ENCODE measurements around the gene LRRC8B. TPM values are rescaled to one million over a fixed set of nuclear protein-coding genes. Genes with fewer than 3 reads are reported as not detected.

The LRRC8B gene
- total and polyA plus RNA-seq, 2 of the 13 experiments (the other 11 are each of a cell fraction or from before 2014, with no cell fraction given): 4.9 to 7.6 TPM

DNA sequence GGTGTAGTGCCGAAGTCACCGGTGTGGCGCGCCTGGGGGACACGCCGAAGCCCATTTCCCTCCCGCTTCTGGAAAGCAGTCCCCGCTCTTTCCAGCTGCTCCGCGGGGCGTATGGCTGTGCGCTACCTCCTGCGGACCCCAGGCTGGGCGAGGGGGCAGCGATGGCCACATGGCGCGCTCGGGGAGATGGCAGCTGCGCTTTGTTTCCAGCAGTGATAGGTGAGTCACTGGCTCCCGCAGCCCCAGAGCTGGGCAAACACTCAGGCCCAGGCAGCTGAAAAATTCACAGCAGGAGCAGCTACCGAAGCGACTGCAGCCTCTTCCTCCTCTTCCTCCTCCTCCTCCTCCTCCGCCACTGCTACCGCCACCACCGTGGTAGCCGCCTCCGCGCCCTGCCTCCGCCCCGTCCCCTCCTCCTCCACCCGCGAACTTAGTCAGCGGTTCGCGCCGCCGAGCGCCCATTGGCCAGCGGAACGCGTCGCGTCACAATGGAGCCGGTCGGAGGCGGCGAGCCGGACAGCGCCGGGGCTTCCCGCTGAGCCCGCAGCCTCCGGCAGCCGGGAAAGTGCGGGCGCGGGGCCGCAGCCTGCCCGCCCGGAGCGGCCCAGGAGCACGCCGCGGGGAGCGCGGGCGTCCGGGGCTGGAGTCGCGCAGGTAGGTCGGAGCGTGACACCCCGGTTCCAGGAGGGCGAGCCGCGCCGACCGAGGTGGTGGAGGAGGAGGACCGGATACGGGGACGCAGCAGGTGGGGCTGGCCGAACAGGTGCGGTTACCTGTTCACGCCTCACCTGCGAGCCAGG lies at the start of gene LRRC8B (continued):
- TF ChIP-seq TBX3 (IDR thresholded peaks at IDR 0.05; ENCODE audit: borderline replicate concordance) (no peak), ZKSCAN5 (CRISPR knock-in tag; IDR thresholded peaks at IDR 0.05) (no peak), RORA (CRISPR knock-in tag; IDR thresholded peaks at IDR 0.05) (no peak), ZNF589 (CRISPR knock-in tag; conservative IDR thresholded peaks at IDR 0.05) (0 out of 2 replicates have a peak, but pooled peaks have one; percentile 11), HES4 (CRISPR knock-in tag; IDR thresholded peaks at IDR 0.05; ENCODE audit: borderline replicate concordance) (peak; percentile 46; the same call in 1 of the 2 replicates), SMAD3 (CRISPR knock-in tag; IDR thresholded peaks at IDR 0.05) (0 out of 2 replicates have a peak, but pooled peaks have one; percentile 44), ERF (CRISPR knock-in tag; IDR thresholded peaks at IDR 0.05) (peak; percentile 33), HNRNPK (IDR thresholded peaks at IDR 0.05; ENCODE audit: low read depth, low read length, poor library complexity, severe bottlenecking) (peak; percentile 41), ZNF337 (CRISPR knock-in tag; IDR thresholded peaks at IDR 0.05; ENCODE audit: borderline replicate concordance, low read depth) (no peak), ZNF468 (CRISPR knock-in tag; IDR thresholded peaks at IDR 0.05) (no peak; the same call in 1 of the 2 replicates), REPIN1 (CRISPR knock-in tag; IDR thresholded peaks at IDR 0.05; ENCODE audit: borderline replicate concordance, low read depth) (no peak; the same call in 1 of the 2 replicates), MIXL1 (CRISPR knock-in tag; IDR thresholded peaks at IDR 0.05) (no peak), MTA1 (CRISPR knock-in tag; IDR thresholded peaks at IDR 0.05; ENCODE audit: borderline replicate concordance) (peak; percentile 24; the same call in 1 of the 2 replicates), ZNF510 (CRISPR knock-in tag; IDR thresholded peaks at IDR 0.05; ENCODE audit: low read depth) (peak; percentile 74; the same call in 1 of the 2 replicates), KDM4B (CRISPR knock-in tag; IDR thresholded peaks at IDR 0.05) (no peak), REXO4 (CRISPR knock-in tag; IDR thresholded peaks at IDR 0.05; ENCODE audit: borderline replicate concordance) (no peak; the same call in 1 of the 2 replicates), HMG20A (CRISPR knock-in tag; IDR thresholded peaks at IDR 0.05; ENCODE audit: borderline replicate concordance) (no peak), ZNF891 (CRISPR knock-in tag; IDR thresholded peaks at IDR 0.05) (0 out of 2 replicates have a peak, but pooled peaks have one; percentile 19), YY1 (IDR thresholded peaks at IDR 0.05; ENCODE audit: insufficient read depth, insufficient replicate concordance, low read depth, low read length) (peak; percentile 81), FOXO1 (CRISPR knock-in tag; IDR thresholded peaks at IDR 0.05) (no peak), ZNF557 (CRISPR knock-in tag; IDR thresholded peaks at IDR 0.05) (no peak), REL (CRISPR knock-in tag; conservative IDR thresholded peaks at IDR 0.05) (no peak; the same call in 1 of the 2 replicates), SCMH1 (CRISPR knock-in tag; IDR thresholded peaks at IDR 0.05; ENCODE audit: borderline replicate concordance) (no peak), AKAP8 (CRISPR knock-in tag; IDR thresholded peaks at IDR 0.05) (no peak), MIER3 (CRISPR knock-in tag; IDR thresholded peaks at IDR 0.05; ENCODE audit: borderline replicate concordance) (no peak)
- TF ChIP-seq, protein P1, sequence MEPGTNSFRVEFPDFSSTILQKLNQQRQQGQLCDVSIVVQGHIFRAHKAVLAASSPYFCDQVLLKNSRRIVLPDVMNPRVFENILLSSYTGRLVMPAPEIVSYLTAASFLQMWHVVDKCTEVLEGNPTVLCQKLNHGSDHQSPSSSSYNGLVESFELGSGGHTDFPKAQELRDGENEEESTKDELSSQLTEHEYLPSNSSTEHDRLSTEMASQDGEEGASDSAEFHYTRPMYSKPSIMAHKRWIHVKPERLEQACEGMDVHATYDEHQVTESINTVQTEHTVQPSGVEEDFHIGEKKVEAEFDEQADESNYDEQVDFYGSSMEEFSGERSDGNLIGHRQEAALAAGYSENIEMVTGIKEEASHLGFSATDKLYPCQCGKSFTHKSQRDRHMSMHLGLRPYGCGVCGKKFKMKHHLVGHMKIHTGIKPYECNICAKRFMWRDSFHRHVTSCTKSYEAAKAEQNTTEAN (CRISPR knock-in tag; conservative IDR thresholded peaks at IDR 0.05): no peak
- TF ChIP-seq, protein P2, sequence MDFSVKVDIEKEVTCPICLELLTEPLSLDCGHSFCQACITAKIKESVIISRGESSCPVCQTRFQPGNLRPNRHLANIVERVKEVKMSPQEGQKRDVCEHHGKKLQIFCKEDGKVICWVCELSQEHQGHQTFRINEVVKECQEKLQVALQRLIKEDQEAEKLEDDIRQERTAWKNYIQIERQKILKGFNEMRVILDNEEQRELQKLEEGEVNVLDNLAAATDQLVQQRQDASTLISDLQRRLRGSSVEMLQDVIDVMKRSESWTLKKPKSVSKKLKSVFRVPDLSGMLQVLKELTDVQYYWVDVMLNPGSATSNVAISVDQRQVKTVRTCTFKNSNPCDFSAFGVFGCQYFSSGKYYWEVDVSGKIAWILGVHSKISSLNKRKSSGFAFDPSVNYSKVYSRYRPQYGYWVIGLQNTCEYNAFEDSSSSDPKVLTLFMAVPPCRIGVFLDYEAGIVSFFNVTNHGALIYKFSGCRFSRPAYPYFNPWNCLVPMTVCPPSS (IDR thresholded peaks at IDR 0.05): no peak
- TF ChIP-seq, protein P3, sequence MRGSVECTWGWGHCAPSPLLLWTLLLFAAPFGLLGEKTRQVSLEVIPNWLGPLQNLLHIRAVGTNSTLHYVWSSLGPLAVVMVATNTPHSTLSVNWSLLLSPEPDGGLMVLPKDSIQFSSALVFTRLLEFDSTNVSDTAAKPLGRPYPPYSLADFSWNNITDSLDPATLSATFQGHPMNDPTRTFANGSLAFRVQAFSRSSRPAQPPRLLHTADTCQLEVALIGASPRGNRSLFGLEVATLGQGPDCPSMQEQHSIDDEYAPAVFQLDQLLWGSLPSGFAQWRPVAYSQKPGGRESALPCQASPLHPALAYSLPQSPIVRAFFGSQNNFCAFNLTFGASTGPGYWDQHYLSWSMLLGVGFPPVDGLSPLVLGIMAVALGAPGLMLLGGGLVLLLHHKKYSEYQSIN (CRISPR knock-in tag; IDR thresholded peaks at IDR 0.05; ENCODE audit: borderline replicate concordance): no peak
